ENCODE results near the gene MTHFSD. TPM values are rescaled to one million over a fixed set of nuclear protein-coding genes. Genes with fewer than 3 reads are reported as not detected.

The MTHFSD gene
- total and polyA plus RNA-seq, 2 of the 8 experiments (the other 6 are each of a cell fraction or from before 2014, with no cell fraction given): 7.1 to 9.8 TPM

GRCh38 chr16:86595983-86596605 is 41.1 kb upstream of the MTHFSD start:
- H4K91ac ChIP-seq (replicated peaks; ENCODE audit: insufficient read length, low read length): no peak overlapping the region
- no peaks in the 10 kb centered on the region for H3K79me2 ChIP-seq (ENCODE audit: control insufficient read depth in 1 of 2, insufficient read depth in 2 of 2, low read length in 2 of 2)
- no peak overlapping the region for H2AFZ ChIP-seq (ENCODE audit: low read length)
- no peak overlapping the region for H3K9ac ChIP-seq (replicated peaks in 1 of 4; ENCODE audit: extremely low read depth in 1 of 4, low read depth in 3 of 4, low read length in 3 of 4)
- H3K23ac ChIP-seq (ENCODE audit: insufficient read length): no peak overlapping the region
- H3K23me2 ChIP-seq (ENCODE audit: low read depth, low read length): peaks cover 4% of the 10 kb centered on the region; the same call in 1 of the 2 replicates
- H3K14ac ChIP-seq (ENCODE audit: insufficient read length): no peak overlapping the region
- peaks cover 0 to 2% of the 10 kb centered on the region in 2 experiments for H4K20me1 ChIP-seq (replicated peaks in 1 of 2; ENCODE audit: control insufficient read depth in 1 of 2, insufficient read depth in 2 of 2, low read length in 2 of 2)
- H3K18ac ChIP-seq (ENCODE audit: extremely low read depth, low read length): no peak overlapping the region
- no peak overlapping the region for H2AK5ac ChIP-seq (ENCODE audit: low read depth, low read length)
- 92% methylated on average over 10 of the region's 10 CpGs; no CpG with 5 or more reads in 1 of the 2 experiments for WGBS, 2 experiments (ENCODE audit: extremely low coverage in 1 of 2, insufficient coverage in 1 of 2, insufficient read length in 1 of 2, insufficient replicate concordance in 2 of 2, low coverage in 1 of 2, low lambda C conversion rate in 2 of 2, missing lambda C conversion rate in 1 of 2)
- no peak overlapping the region for H3K4ac ChIP-seq (replicated peaks; ENCODE audit: insufficient read length, low read depth, low read length)
- no peak overlapping the region for H3K4me2 ChIP-seq (ENCODE audit: insufficient read depth in 1 of 2, low read depth in 2 of 2, low read length in 2 of 2)
- no peak for DNase-seq (ENCODE audit: low read depth in 1 of 2, low spot score in 2 of 2)
- H2BK5ac ChIP-seq (ENCODE audit: low read depth, low read length): no peak overlapping the region
- H3K4me3 ChIP-seq (ENCODE audit: extremely low read depth in 1 of 4, insufficient read depth in 2 of 4, low read depth in 3 of 4, low read length in 4 of 4): no peak overlapping the region
- CTCF ChIA-PET (ENCODE audit: partially characterized antibody): interaction anchor here (0.6 to 1.4 kb wide), 2 partner anchors 11 to 473 kb away, joined by 3 to 4 read pairs; no protein-coding TSS in a partner anchor
- no peak overlapping the region for H2BK12ac ChIP-seq (ENCODE audit: low read depth, low read length)
- no peaks in the 10 kb centered on the region for H3K79me1 ChIP-seq (ENCODE audit: low read depth, low read length)
- H3K36me3 ChIP-seq (ENCODE audit: control insufficient read depth in 2 of 4, insufficient read depth in 4 of 4, low read length in 3 of 4): no peaks in the 10 kb centered on the region
- H4K5ac ChIP-seq (ENCODE audit: insufficient read length, low read depth, low read length): no peak overlapping the region
- no peaks in the 10 kb centered on the region for H3K9me3 ChIP-seq (ENCODE audit: insufficient read depth in 2 of 2, low read depth in 1 of 2, low read length in 1 of 2)
- no peak overlapping the region for H4K8ac ChIP-seq (ENCODE audit: extremely low read depth, insufficient read depth, low read length)
- no peak for FAIRE-seq
- H2BK15ac ChIP-seq (ENCODE audit: low read length): no peak overlapping the region
- H2BK20ac ChIP-seq (ENCODE audit: low read length): no peak overlapping the region
- no peak overlapping the region for H2BK120ac ChIP-seq (replicated peaks; ENCODE audit: low read depth, low read length)
- no peaks in the 10 kb centered on the region; a peak in 1 of 7 replicates for H3K4me1 ChIP-seq (replicated peaks in 1 of 4; ENCODE audit: control insufficient read depth in 3 of 4, insufficient read depth in 4 of 4, low read length in 3 of 4)
- POLR2A ChIA-PET (ENCODE audit: partially characterized antibody): no interaction called here
- no peak overlapping the region for H3K27ac ChIP-seq (ENCODE audit: low read depth, low read length)
- H3K56ac ChIP-seq (replicated peaks; ENCODE audit: insufficient read length, low read depth, low read length): no peak overlapping the region
- peaks cover 0 to 3% (median under 1%) of the 10 kb centered on the region in 4 experiments; a peak in 4 of 7 replicates for H3K27me3 ChIP-seq (replicated peaks in 1 of 4; ENCODE audit: control insufficient read depth in 3 of 4, extremely low read depth in 1 of 4, insufficient read depth in 3 of 4, low read length in 3 of 4)
- TF ChIP-seq BCL11A (IDR thresholded peaks at IDR 0.05; ENCODE audit: low read depth in 2 of 2, low read length in 2 of 2) (no peak), FOSL1 (IDR thresholded peaks at IDR 0.05; ENCODE audit: insufficient read depth, low read depth, low read length) (no peak), BRCA1 (IDR thresholded peaks at IDR 0.05; ENCODE audit: low read depth, low read length) (no peak), RFX5 (IDR thresholded peaks at IDR 0.05; ENCODE audit: borderline replicate concordance, low read depth, low read length) (no peak), KDM1A (IDR thresholded peaks at IDR 0.05; ENCODE audit: borderline replicate concordance, low read length) (no peak), MAX (IDR thresholded peaks at IDR 0.05) (no peak), TEAD4 (IDR thresholded peaks at IDR 0.05; ENCODE audit: low read depth, low read length) (no peak), TAF1 (IDR thresholded peaks at IDR 0.05; ENCODE audit: low read depth, low read length) (no peak), EP300 (IDR thresholded peaks at IDR 0.05; ENCODE audit: borderline replicate concordance in 1 of 2, low read depth in 2 of 2, low read length in 2 of 2) (no peak), KDM4A (IDR thresholded peaks at IDR 0.05; ENCODE audit: low read depth, low read length, severe bottlenecking) (no peak), RAD21 (IDR thresholded peaks at IDR 0.05 in 1 of 2, conservative IDR thresholded peaks at IDR 0.05 in 1 of 2; ENCODE audit: low read depth in 2 of 2, low read length in 2 of 2) (no peak), HDAC2 (IDR thresholded peaks at IDR 0.05; ENCODE audit: borderline replicate concordance in 1 of 2, low read depth in 2 of 2, low read length in 2 of 2) (no peak)

Data from H1 (cell line).